Right lobe of liver (tissue), 4 donors: Measurements from ENCODE around the gene C3orf49.

Experiments
- POLR2A ChIP-seq: fragments of 450-650 bp; IDR thresholded peaks from one replicate; pipeline ENCODE4 v1.6.1; 2017; ENCODE audit warnings: antibody characterized with exemption, mild to moderate bottlenecking
- TF ChIP-seq, protein P1 (sequence below), 4 donors: fragments of 200-600 bp in 3 of 4; fragments of 450-650 bp in 1 of 4; IDR thresholded peaks; one replicate each; pipeline versions ENCODE4 v1.5.1 to v1.8.0; 2016 to 2022; ENCODE audit warnings: antibody characterized with exemption in 4 of 4, mild to moderate bottlenecking in 2 of 4
- donor health status: DM: no; HTN: no; CAD: no.
- donor health status: DM: no; HTN: no; CAD: no.
- donor health status: DM: no; HTN: yes; CAD: no.

- TF ChIP-seq, protein P1, sequence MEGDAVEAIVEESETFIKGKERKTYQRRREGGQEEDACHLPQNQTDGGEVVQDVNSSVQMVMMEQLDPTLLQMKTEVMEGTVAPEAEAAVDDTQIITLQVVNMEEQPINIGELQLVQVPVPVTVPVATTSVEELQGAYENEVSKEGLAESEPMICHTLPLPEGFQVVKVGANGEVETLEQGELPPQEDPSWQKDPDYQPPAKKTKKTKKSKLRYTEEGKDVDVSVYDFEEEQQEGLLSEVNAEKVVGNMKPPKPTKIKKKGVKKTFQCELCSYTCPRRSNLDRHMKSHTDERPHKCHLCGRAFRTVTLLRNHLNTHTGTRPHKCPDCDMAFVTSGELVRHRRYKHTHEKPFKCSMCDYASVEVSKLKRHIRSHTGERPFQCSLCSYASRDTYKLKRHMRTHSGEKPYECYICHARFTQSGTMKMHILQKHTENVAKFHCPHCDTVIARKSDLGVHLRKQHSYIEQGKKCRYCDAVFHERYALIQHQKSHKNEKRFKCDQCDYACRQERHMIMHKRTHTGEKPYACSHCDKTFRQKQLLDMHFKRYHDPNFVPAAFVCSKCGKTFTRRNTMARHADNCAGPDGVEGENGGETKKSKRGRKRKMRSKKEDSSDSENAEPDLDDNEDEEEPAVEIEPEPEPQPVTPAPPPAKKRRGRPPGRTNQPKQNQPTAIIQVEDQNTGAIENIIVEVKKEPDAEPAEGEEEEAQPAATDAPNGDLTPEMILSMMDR (IDR thresholded peaks at IDR 0.05), result no peak
- TF ChIP-seq POLR2A, result no peak
These were observed 22.6 kb downstream of the C3orf49 start for GRCh38 chr3:63841704-63842103.
